Endothelial cell of umbilical vein (primary cell): Measurements from ENCODE around the gene KCNMA1. TPM values are rescaled to one million over a fixed set of nuclear protein-coding genes. Genes with fewer than 3 reads are reported as not detected.

Experiments
- BruUV-seq: library from RNA; stranded (reverse); fragments of 400-500 nt; replicated peaks from 2 replicates; lab custom pipeline; 2021; lab: Mats Ljungman, UMichigan
- CTCF ChIA-PET: fragments of 300-600, 350-600 bp; sonication (Branson Sonifier 250); formaldehyde crosslinking; loops from one replicate; lab custom pipeline; 2021; ENCODE audit warnings: antibody characterized with exemption, inconsistent platforms; lab: Charles Lee
- POLR2A ChIA-PET: fragments of 300-600, 350-600 bp; sonication (Branson Sonifier 250); formaldehyde crosslinking; loops from one replicate; lab custom pipeline; 2021; ENCODE audit warnings: antibody characterized with exemption, inconsistent platforms; lab: Charles Lee
- DNase-seq: peaks from one replicate; pipeline ENCODE4 v3.0.0-alpha.2; 2011; ENCODE audit warnings: low read depth, low spot score
- FAIRE-seq: peaks from 2 replicates; lab custom pipeline; 2011; peaks lifted over from hg19 to GRCh38; lab: Jason Lieb, UNC
- H2AFZ ChIP-seq: 2 replicates; pipeline ENCODE4 v1.6.0; 2012; ENCODE audit warnings: low read depth, low read length, control low read depth, inconsistent platforms
- H3K27ac ChIP-seq: 2 replicates; pipeline ENCODE4 v1.5.1; 2011; ENCODE audit warnings: low read depth, mild to moderate bottlenecking, control low read depth, low read length, moderate library complexity; ENCODE audit not compliant: insufficient read depth
- H3K27me3 ChIP-seq, 2 experiments: 2 replicates each; pipeline versions ENCODE4 v1.6.0 to v1.6.1; 2011; ENCODE audit warnings: low read length in 2 of 2, mixed read lengths in 1 of 2; ENCODE audit not compliant: control insufficient read depth in 2 of 2, insufficient read depth in 2 of 2
- H3K36me3 ChIP-seq, 2 experiments: 2 replicates in 1 of 2; 3 replicates in 1 of 2; pipeline ENCODE4 v1.5.1; 2011; ENCODE audit warnings: low read length in 2 of 2, mild to moderate bottlenecking in 1 of 2, moderate library complexity in 1 of 2; ENCODE audit not compliant: control insufficient read depth in 2 of 2, insufficient read depth in 2 of 2; ENCODE audit errors: extremely low read depth in 1 of 2
- H3K4me1 ChIP-seq: 3 replicates; pipeline ENCODE4 v1.5.1; 2011; ENCODE audit warnings: mild to moderate bottlenecking, low read length; ENCODE audit not compliant: control insufficient read depth, insufficient read depth; ENCODE audit errors: extremely low read depth
- H3K4me2 ChIP-seq: 2 replicates; pipeline ENCODE4 v1.6.1; 2011; ENCODE audit warnings: low read length, control low read depth, mixed read lengths; ENCODE audit not compliant: insufficient read depth
- H3K4me3 ChIP-seq, 3 experiments: fragments of 200-600 bp in 1 of 3; sonication (generic), shearing (Covaris generic) in 1 of 3; replicated peaks in 1 of 3; 2 replicates each; pipeline ENCODE4 v1.5.1; 2011 to 2016; ENCODE audit warnings: control low read depth in 3 of 3, low read length in 3 of 3, mild to moderate bottlenecking in 2 of 3, inconsistent platforms in 1 of 3, low read depth in 1 of 3, moderate library complexity in 1 of 3; ENCODE audit not compliant: insufficient read depth in 1 of 3
- H3K79me2 ChIP-seq: 2 replicates; pipeline ENCODE4 v1.6.0; 2012; ENCODE audit warnings: low read length, inconsistent platforms; ENCODE audit not compliant: control insufficient read depth, insufficient read depth
- H3K9ac ChIP-seq: replicated peaks from 2 replicates; pipeline ENCODE3; 2011; ENCODE audit warnings: low read length, control low read depth; ENCODE audit not compliant: insufficient read depth; ENCODE audit errors: extremely low read depth
- H3K9me1 ChIP-seq: replicated peaks from 3 replicates; pipeline ENCODE4 v1.6.0; 2011; ENCODE audit warnings: mild to moderate bottlenecking, low read length; ENCODE audit not compliant: control insufficient read depth, insufficient read depth; ENCODE audit errors: extremely low read depth
- H3K9me3 ChIP-seq: replicated peaks from 2 replicates; pipeline ENCODE4 v1.5.1; 2012; ENCODE audit warnings: low read length, inconsistent platforms; ENCODE audit not compliant: control insufficient read depth, insufficient read depth
- H4K20me1 ChIP-seq: replicated peaks from 2 replicates; pipeline ENCODE3; 2011; ENCODE audit warnings: mild to moderate bottlenecking, low read length; ENCODE audit not compliant: control insufficient read depth, insufficient read depth; ENCODE audit errors: extremely low read depth
- EZH2 ChIP-seq: IDR thresholded peaks from 2 replicates; pipeline ENCODE4 v1.6.1; 2012; ENCODE audit warnings: borderline replicate concordance, low read depth, mild to moderate bottlenecking, moderate library complexity, low read length, inconsistent platforms; ENCODE audit not compliant: severe bottlenecking
- FOS ChIP-seq: IDR thresholded peaks from 2 replicates; pipeline ENCODE4 v1.6.1; 2011; ENCODE audit warnings: mild to moderate bottlenecking, low read length, moderate library complexity, borderline replicate concordance; ENCODE audit not compliant: insufficient read depth
- GATA2 ChIP-seq: IDR thresholded peaks from 2 replicates; pipeline ENCODE4 v1.7.0; 2011; ENCODE audit warnings: low read depth, mild to moderate bottlenecking, moderate library complexity, mixed read lengths, low read length; ENCODE audit not compliant: insufficient read length, insufficient read depth
- JUN ChIP-seq: IDR thresholded peaks from 2 replicates; pipeline ENCODE4 v1.6.1; 2011; ENCODE audit warnings: borderline replicate concordance, low read depth; ENCODE audit not compliant: insufficient read length, insufficient read depth
- MYC ChIP-seq: IDR thresholded peaks from one replicate; pipeline ENCODE4 v1.6.1; 2011; ENCODE audit warnings: mild to moderate bottlenecking, low read depth, low read length
- POLR2A ChIP-seq: IDR thresholded peaks from 2 replicates; pipeline ENCODE4 v1.6.1; 2012; ENCODE audit warnings: low read depth, mild to moderate bottlenecking, control low read depth, low read length
- POLR2AphosphoS5 ChIP-seq: IDR thresholded peaks from 2 replicates; pipeline ENCODE4 v1.6.1; 2012; ENCODE audit warnings: low read depth, mild to moderate bottlenecking, control low read depth, low read length, moderate library complexity; ENCODE audit not compliant: insufficient read depth
- dilution Hi-C: fragments of 300-500 bp; cut with MboI; formaldehyde crosslinking; loops from one replicate; pipeline ENCODE4 v1.15.0; 2019; ENCODE audit warnings: low sequenced_read_pairs; ENCODE audit not compliant: extremely low pct_ligation_motif_present
- intact Hi-C: fragments of 100-400 bp; cut with micrococcal nuclease; formaldehyde crosslinking; loops from one replicate; pipeline ENCODE4 v1.10.0; 2022
- polyA plus RNA-seq, 4 experiments: library from polyadenylated mRNA; depleted of rRNA in 3 of 4; stranded (reverse) in 3 of 4; unstranded in 1 of 4; fragments of >200 nt; gene quantifications; 2 replicates each; pipeline versions ENCODE4 v1.2.1 to v1.2.3, GENCODE V29; 2011 to 2012; ENCODE audit warnings: missing spikeins in 1 of 4
- total RNA-seq: library from RNA; stranded (reverse); gene quantifications from 2 replicates; pipeline ENCODE4 v1.2.3, GENCODE V29; 2021
- TF ChIP-seq, protein P1 (sequence below), 2 donors: IDR thresholded peaks; 1 replicate in 1 of 2; 2 replicates in 1 of 2; pipeline ENCODE4 v1.5.1; 2011; ENCODE audit warnings: low read length in 2 of 2, mild to moderate bottlenecking in 2 of 2, moderate library complexity in 2 of 2, control low read depth in 1 of 2, inconsistent platforms in 1 of 2, low read depth in 1 of 2; ENCODE audit not compliant: insufficient read depth in 1 of 2; ENCODE audit errors: extremely low read depth in 1 of 2

The KCNMA1 gene
- total and polyA plus RNA-seq, 2 donors (not counting 3 experiments of a cell fraction or from before 2014, with no cell fraction given): 0.10 to 0.82 TPM

DNA sequence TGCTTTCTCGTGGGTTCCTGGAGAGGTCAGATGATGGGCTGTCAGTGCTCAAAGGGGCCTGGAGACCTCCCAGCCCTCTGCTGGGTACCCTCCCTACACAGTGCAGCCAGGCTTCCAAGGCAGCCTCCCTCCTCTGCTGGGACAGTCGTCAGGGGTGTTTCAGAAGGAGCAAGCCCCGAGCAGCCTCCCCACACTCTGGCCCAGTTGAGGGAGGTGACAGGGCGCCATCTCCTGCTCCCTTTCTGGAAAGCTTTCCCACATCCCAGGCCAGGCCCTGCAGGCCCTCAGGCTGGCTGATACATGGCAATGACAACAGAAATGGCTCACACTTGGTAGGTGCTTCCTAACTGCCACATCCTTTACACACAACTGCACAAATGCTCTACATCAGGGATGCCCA is 32.1 kb downstream of the KCNMA1 start:
- intact Hi-C loops: no loop called here
- Histone ChIP-seq H3K9ac (no peak overlapping the region), H3K4me2 (no peak overlapping the region), H3K4me3 (no peak overlapping the region), H3K4me1 (no peaks in the 10 kb centered on the region), H3K27ac (no peak overlapping the region), H3K36me3 (no peaks in the 10 kb centered on the region), H3K27me3 (no peaks in the 10 kb centered on the region), H3K9me1 (no peaks in the 10 kb centered on the region), H3K79me2 (no peaks in the 10 kb centered on the region), H2AFZ (no peak overlapping the region), H4K20me1 (no peaks in the 10 kb centered on the region), H3K9me3 (no peaks in the 10 kb centered on the region)
- ChIA-PET CTCF (interaction anchor here (1.3 kb wide), 1 partner anchor 431 kb away, joined by 5 read pairs; no protein-coding TSS in a partner anchor), POLR2A (no interaction called here)
- BruUV-seq: no TSS peak
- dilution Hi-C loops: no loop called here
- DNase-seq: no peak
- no peak for FAIRE-seq
- TF ChIP-seq FOS: no peak
- TF ChIP-seq POLR2AphosphoS5: no peak
- no peak for TF ChIP-seq GATA2
- TF ChIP-seq POLR2A: no peak

DNA sequence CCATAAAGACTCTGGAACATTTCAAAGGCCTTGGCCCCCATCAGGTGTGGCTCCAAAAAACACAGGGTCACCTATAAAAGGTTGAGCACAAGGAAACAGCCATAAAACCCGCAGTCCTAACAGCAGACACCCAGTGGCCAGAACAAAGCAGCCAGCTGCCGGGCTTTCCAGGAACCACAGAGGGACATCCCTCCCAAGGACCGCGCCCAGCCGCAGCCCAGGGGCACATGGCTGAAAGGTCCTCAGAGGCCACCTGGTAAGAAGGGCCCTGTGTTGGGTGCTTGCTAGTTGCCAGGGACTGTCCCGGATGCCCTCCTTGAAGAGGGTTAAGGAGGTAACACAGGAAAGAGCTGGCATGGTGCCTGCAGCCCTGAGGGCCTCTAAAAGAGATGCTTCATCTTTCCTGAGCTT is 32.7 kb downstream of the KCNMA1 start:
- ChIA-PET POLR2A (no interaction called here), CTCF (interaction anchor here (1.3 kb wide), 1 partner anchor 431 kb away, joined by 5 read pairs; no protein-coding TSS in a partner anchor)
- dilution Hi-C loops (no loop called here), intact Hi-C loops (no loop called here)
- H3K9me1 ChIP-seq: no peaks in the 10 kb centered on the region
- FAIRE-seq: no peak
- H4K20me1 ChIP-seq: no peaks in the 10 kb centered on the region
- H3K79me2 ChIP-seq: no peaks in the 10 kb centered on the region
- H3K27me3 ChIP-seq: no peaks in the 10 kb centered on the region
- no peak overlapping the region for H3K4me2 ChIP-seq
- no peak for DNase-seq
- no peak for TF ChIP-seq EZH2
- no peak for TF ChIP-seq POLR2A
- no peak for TF ChIP-seq GATA2
- TF ChIP-seq, protein P1, sequence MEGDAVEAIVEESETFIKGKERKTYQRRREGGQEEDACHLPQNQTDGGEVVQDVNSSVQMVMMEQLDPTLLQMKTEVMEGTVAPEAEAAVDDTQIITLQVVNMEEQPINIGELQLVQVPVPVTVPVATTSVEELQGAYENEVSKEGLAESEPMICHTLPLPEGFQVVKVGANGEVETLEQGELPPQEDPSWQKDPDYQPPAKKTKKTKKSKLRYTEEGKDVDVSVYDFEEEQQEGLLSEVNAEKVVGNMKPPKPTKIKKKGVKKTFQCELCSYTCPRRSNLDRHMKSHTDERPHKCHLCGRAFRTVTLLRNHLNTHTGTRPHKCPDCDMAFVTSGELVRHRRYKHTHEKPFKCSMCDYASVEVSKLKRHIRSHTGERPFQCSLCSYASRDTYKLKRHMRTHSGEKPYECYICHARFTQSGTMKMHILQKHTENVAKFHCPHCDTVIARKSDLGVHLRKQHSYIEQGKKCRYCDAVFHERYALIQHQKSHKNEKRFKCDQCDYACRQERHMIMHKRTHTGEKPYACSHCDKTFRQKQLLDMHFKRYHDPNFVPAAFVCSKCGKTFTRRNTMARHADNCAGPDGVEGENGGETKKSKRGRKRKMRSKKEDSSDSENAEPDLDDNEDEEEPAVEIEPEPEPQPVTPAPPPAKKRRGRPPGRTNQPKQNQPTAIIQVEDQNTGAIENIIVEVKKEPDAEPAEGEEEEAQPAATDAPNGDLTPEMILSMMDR (IDR thresholded peaks at IDR 0.05; ENCODE audit: extremely low read depth in 1 of 2, insufficient read depth in 1 of 2, low read depth in 1 of 2, low read length in 2 of 2): no peak
- no peak for TF ChIP-seq POLR2AphosphoS5
- TF ChIP-seq JUN: no peak
- no peak for TF ChIP-seq MYC
- BruUV-seq: no TSS peak
- no peak overlapping the region for H2AFZ ChIP-seq
- no peaks in the 10 kb centered on the region for H3K36me3 ChIP-seq
- H3K27ac ChIP-seq: no peak overlapping the region
- no peak overlapping the region for H3K4me3 ChIP-seq
- H3K4me1 ChIP-seq: no peaks in the 10 kb centered on the region
- no peak overlapping the region for H3K9ac ChIP-seq
- no peaks in the 10 kb centered on the region for H3K9me3 ChIP-seq
